Stimulated activated CD8-positive, alpha-beta memory T cell treated with anti-CD3 and anti-CD28 coated beads, Interleukin-7, amount 100 ng/mL, for 24 hours (primary cell): ENCODE measurements around the gene BCAP31.
"Not testable (repeated sequence)": the region's sequence is repeated elsewhere in the genome, so short reads cannot be mapped to it uniquely, and the experiment has no call there.

Source experiments
- DNase-seq: peaks from one replicate; pipeline ENCODE4 v3.0.0-alpha.2; 2020; ENCODE audit warnings: low read depth

BCAP31 gene

DNA sequence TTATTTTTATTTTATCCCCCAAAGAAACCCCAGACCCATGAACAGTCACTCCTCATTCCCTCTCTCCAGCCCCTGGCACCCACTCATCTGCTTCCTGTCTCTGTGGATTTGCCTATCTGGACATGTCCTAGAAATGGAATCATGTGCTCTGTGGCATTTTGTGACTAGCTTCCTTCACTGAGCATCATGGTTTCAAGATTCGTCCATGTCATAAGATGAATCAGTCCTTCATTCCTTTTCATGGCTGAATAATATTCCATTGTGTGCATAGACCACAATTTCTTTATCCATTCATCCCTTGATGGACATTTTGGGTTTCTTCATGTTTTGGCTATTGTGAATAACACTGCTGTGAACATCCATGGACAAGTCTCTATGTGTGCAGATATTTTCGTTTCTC is 10.7 kb upstream of the BCAP31 start:
- no peak for DNase-seq

- no peak for DNase-seq
Measured at GRCh38 chrX:153733651-153734240, 9.6 kb upstream of the BCAP31 start.

DNA sequence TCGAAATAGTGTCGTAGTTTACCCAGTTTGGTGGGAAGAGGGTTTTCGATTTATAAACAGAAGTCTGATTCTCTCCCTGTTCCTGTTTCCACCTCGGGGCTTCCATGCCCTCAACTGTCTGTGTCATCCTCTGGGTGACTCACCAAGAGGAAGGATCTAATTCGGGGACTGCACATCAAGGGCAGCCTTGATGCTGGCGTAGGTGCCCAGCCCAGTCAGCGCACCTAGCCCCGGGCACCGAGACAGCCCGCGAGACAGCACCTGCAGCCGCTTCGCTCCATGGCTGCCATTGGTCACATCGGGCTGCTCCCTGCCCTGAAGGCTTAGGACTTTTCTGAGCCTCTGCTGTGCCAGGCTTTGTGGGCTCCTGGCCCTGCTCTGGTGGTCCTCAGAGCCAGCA is 8.2 kb upstream of the BCAP31 start:
- no peak for DNase-seq

GRCh38 chrX:153731845-153732215 is 7.6 kb upstream of the BCAP31 start:
- no peak for DNase-seq

DNA sequence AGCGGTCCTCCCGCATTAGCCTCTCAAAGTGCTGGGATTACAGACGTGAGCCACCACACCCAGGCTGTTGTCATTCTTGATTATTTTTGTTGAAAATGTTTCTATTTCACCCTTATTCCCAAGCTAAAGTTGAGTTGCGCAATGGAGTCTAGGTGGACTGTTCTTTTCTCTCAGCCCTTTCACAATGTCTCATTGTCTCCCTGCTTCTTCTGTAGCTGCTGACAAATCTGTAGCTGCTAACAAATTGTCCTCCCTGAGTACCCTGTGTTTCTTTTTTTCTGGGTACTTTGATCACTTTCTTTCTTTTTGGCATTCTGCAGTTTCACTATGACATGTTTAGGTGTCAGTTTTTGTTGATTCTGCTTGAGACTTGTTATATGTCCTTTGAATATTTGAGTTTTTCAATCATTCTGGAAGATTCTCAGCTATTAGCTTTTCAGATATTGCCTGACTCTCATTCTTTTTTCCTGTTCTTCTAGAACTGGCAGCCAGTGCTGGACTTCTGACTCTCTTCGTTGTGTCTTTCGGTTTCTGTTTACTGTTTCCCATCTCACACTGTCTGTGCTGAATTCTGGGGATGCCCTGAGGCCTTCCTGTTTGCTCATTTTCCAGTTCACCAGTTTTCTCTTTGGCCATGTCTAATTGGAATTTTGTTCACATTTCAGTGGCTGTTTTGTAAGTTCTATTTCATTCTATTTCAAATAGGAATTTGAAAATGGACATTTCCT is 7.1 kb upstream of the BCAP31 start:
- DNase-seq, result no peak

- not testable (repeated sequence) for DNase-seq
Measured at GRCh38 chrX:153730115-153730514, 5.9 kb upstream of the BCAP31 start.

DNA sequence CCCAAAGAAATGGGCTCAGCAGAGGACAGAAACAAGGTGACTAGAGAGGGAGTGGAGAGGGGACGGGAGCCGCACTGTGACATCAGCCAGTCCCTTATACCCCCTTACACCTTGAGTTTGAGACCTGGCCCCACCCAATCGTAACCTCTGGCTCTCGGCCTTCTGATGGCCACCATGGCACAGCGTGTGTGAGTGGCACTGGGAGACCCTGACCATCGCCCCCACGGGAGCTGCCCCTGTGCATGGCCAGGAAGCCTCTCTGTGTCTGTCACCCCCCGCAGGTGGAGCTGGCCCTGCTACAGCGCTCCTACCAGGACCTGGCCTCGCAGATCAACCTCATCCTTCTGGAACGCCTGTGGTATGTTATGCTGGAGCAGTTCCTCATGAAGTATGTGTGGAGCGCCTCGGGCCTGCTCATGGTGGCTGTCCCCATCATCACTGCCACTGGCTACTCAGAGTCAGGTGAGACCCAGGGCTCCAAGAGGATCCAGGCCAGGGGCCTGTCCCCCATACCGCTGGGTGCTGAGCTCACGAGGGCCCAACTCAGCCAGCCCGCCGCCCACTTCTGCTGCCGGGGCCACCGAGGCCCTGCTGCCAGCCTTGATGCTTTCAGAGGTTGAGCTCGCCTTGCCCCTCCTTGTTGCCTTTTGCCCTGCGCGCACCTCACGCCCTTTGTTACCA is 4.9 kb upstream of the BCAP31 start:
- no peak for DNase-seq

DNA sequence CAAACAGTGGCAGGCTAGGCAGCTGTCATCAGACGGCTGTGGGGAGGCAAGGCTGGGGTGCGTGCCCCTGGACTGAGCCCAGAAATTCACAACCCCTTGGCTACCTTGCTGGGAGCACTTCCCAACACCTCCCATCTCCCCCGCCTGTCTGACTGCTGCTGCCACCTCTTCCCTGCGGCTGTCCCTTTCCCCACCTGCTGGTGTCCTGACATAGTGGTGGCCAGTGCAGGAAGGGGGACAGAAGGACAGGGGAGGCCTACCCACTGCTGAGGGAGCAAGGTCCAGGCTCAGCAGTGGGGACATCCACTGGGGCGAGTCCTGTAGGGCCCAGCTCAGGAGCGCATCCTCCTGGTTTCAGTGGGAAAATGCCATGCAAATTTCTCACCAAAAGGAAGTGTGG is 3.9 kb upstream of the BCAP31 start:
- DNase-seq, result no peak

DNA sequence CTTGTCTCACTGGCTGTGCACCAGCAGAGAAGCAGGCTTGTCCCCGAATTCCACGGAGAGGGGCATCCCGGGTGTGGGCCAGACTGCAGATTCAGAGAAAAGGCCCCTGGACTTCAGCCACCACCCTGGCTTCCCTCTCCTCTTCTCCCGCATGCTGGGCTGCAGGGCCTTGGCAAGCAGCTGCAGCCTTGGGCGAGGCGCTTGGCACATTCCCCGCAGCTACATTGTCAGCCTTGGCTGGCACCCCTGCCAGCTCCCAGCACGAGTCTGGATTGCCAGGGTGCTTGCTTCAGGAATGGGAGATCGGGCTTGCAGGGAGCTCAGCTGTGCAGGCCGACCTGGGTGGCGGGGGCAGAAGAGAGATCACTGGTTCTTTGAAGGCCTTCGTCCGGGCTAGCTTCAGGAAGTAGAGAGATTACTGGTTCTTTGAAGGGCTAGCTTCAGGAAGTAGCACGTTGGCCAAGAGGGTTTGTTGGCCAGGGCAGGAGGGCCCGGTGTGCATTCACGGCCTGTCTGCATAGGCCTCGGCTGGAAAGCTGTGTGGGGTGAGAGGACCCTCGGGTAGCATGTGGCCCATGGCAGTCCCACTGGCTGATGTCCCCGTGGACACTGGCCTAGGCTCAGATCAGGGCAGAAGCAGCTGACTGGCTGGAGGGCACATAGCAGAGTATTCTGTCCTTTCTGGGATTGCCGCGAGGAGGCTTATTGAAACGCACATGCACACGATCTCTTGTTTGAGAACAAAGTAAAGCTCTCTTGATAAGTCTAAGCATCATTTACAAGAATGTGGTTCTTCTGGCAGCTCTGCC is 3.1 kb upstream of the BCAP31 start:
- no peak for DNase-seq

- DNase-seq, result no peak
Measured at GRCh38 chrX:153726286-153727122, 2.3 kb upstream of the BCAP31 start.

DNA sequence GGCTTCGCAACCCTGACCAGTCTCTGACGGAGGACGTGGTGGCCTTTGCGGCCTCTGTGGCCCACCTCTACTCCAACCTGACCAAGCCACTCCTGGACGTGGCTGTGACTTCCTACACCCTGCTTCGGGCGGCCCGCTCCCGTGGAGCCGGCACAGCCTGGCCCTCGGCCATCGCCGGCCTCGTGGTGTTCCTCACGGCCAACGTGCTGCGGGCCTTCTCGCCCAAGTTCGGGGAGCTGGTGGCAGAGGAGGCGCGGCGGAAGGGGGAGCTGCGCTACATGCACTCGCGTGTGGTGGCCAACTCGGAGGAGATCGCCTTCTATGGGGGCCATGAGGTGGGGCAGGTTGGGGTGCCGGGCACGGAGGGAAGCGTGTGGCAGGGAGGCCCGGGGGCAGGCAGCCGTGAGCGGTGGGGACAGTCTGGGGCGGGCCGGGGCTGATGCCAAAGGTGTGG is 1.7 kb upstream of the BCAP31 start:
- DNase-seq, result no peak

GRCh38 chrX:153725039-153725831 is 1.0 kb upstream of the BCAP31 start:
- DNase-seq, result no peak

DNA sequence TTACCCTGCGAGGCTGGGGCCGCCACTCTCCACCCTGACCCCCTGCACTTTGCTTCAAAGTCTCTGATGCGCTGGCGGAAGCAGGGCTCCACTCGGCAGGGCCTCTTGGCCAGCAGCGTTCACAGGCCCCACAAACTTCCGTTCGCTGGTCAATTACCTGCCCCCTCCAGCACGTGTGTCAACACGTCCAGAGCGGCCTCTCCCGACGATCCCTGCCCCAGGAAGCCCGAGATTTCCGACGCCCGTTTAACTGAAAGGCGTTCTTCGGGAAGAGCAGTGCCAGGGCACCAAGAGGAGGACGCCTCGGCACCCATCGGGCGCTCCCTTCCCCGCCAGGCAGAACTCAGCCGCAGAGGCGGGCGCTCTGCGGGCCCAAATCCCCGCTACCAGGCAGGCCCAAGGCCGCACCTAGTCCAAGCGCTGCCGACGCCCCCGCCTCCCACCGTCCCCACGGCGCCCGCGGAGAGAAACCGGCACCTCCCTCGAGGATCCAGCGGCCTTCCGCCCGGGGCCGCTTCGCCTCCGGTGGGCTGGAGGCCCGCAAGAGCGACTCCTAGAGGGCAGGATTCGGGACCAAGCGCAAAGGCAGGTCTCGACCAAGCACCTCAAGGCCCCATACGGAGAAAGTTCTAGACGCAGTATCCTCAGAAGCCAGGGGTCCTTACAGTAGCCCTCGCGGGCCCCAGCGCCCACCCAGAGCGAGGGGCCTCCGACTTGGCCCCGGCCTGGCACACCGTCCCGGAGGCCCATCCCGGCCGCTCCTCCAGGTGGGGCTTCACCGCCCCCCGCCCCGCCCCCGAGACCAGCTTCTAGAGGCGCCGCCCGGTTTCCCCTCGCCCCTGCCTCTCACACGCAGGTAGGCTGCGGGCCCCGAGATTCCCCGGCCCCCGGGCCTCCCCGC is 586 bp downstream of the BCAP31 start:
- peak; percentile 32 for DNase-seq

- no peak for DNase-seq
Measured at GRCh38 chrX:153722704-153723350, 1.4 kb downstream of the BCAP31 start.

- DNase-seq, result no peak
Measured at GRCh38 chrX:153719701-153720100, 4.5 kb downstream of the BCAP31 start.

DNA sequence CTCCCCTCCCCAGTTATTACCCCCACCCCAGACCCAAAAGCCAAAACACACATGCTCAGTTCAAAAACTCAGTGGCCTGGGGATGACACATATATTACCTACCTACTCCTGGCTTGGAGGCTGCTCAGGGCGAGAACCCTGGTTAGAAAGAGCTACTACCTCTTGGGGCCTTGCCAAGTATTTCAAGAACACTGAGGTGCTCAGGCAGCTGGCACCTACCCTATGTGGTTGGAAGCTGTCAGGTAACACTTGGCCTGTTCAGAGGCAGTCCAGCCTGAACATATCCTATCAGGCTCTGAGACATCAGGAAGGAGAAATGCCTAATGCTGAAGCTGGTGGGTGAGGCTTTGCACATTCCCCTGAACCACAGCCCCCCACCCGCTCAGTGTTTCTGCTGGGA is 4.9 kb downstream of the BCAP31 start:
- no peak for DNase-seq

- no peak for DNase-seq
Measured at GRCh38 chrX:153717445-153717844, 6.7 kb downstream of the BCAP31 start.

GRCh38 chrX:153714256-153714655 is 9.9 kb downstream of the BCAP31 start:
- no peak for DNase-seq
